G401 (cell line): ENCODE data around the gene DNAAF1. TPM values are rescaled to one million over a fixed set of nuclear protein-coding genes. Genes with fewer than 3 reads are reported as not detected.
A peak's percentile ranks its signal among the peaks of the same experiment; 100 is the strongest.

Source experiments
- DNase-seq: peaks from one replicate; pipeline ENCODE4 v3.0.0-alpha.2; 2015; ENCODE audit warnings: low spot score
- in situ Hi-C: cut with HindIII; loops from 2 replicates; pipeline ENCODE4 v1.10.0; 2016; ENCODE audit warnings: low sequenced_read_pairs, mixed read lengths
- total RNA-seq: library from RNA; depleted of rRNA; stranded (reverse); fragments of >200 nt; shearing (Covaris generic); gene quantifications from 2 replicates; pipeline ENCODE4 v1.2.3, GENCODE V29; 2014

DNAAF1 gene
- total RNA-seq, 1 experiment from 2014 or later, result not detected

DNA sequence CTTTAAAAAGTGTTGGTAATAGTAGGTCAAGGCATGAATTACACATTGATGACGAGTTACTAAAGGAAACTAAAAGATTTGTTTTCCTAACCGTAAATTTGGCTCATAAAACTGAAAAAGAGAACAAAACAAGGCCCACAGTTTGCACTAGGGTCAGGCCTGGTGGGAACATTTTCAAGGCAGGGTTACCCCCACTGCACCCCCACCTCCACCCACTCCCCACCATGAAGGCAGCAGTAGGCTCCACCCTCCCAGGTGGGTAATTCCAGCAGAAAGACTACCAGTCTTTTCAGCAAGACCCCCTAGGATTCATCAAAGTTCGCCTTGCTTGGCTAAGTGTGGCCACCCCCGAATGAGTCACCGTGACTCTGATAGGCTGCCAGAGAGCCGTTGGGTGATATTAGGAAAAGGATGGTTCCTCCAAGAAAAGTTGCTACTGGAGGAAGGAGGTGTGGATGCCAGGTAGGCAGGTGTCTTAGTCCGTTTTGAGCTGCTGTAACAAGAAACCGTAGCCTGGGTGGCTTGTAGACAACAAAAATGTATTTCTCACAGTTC is 8.6 kb downstream of the DNAAF1 start:
- in situ Hi-C loops, result no loop called here
- DNase-seq, result no peak

DNA sequence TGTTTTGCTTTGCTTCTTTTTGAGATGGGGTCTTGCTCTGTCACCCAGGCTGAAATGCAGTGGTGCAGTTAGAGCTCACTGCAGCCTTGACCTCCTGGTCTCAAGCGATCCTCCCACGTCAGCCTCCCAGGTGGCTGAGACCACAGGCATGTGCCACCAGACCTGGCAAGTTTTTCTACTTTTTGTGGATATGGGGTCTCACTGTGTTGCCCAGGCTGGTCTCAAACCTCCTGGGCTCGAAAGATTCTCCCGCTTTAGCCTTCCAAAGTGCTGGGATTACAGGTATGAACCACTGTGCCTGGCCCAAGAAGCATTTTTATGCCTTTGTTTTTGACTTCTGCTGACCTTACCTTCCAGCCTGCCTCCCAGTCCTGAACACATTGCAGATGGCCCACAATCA is 10.1 kb downstream of the DNAAF1 start:
- in situ Hi-C loops, result no loop called here
- DNase-seq, result no peak

- no peak for DNase-seq
- in situ Hi-C loops, result no loop called here
These were observed 10.7 kb downstream of the DNAAF1 start for GRCh38 chr16:84155771-84156170.

- in situ Hi-C loops, result no loop called here
- DNase-seq, result no peak
These were observed 11.3 kb downstream of the DNAAF1 start for GRCh38 chr16:84156342-84156784.

DNA sequence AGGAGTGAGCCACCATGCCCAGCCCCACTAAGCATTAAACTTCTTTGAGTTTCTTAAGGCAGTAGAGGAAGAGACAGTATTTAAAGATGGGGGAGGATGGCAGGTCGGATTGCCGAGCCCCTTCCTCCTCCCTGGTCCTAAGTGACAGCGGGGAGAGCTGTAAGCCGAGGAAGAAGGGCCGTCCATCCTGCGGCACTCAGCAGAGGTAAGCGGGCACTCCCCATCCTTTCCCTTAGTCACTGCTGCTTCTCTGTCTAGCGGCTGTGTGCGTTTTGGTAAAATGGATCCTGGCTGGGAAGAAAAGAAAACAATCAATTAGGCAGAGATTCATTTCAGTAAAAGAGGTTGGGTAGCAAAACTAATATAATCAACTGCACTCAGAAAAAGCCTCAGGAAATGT is 13.9 kb downstream of the DNAAF1 start:
- no peak for DNase-seq
- in situ Hi-C loops, result no loop called here

- no peak for DNase-seq
- in situ Hi-C loops, result no loop called here
These were observed 14.7 kb downstream of the DNAAF1 start for GRCh38 chr16:84159800-84160199.

DNA sequence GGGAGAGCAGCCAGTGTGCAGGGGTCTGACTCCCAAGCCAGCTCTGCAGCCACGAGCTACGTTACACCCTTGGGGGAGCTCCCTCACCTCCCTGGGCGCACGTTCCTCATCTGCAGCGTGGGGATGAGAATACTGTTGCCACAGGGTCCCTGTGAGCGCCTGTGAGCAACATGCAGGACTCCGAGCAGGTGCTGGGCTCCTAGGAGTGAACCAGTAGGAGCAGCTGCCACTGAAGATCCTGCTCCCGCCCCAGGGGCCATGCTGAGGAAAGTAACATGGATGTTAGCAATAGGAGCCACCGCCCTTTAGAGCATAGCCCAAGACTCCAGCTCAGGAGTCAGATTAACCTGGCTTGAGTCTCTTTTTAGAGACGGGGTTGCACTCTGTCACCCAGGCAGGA is 15.9 kb downstream of the DNAAF1 start:
- in situ Hi-C loops, result no loop called here
- no peak for DNase-seq

- in situ Hi-C loops, result no loop called here
- DNase-seq, result no peak
These were observed 16.7 kb downstream of the DNAAF1 start for GRCh38 chr16:84161801-84162200.

DNA sequence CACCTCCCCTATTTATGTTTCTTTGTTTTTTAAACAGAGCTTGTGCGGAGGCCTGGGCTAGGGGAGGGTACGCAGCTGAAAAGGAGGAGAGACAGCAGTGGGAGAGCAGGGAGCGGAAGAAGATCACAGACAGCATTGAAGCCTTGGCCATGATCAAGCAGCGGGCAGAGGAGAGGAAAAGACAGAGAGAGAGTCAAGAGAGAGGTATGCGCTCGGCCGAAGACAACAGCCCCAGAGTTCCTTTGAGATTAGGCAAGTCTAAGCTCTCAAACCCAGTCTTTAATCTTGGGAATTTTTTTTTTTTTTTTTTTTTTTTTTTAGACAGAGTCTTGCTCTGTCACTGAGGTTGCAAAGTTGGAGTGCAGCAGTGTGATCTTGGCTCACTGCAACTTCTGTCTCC is 20.6 kb downstream of the DNAAF1 start:
- no peak for DNase-seq
- in situ Hi-C loops, result no loop called here

DNA sequence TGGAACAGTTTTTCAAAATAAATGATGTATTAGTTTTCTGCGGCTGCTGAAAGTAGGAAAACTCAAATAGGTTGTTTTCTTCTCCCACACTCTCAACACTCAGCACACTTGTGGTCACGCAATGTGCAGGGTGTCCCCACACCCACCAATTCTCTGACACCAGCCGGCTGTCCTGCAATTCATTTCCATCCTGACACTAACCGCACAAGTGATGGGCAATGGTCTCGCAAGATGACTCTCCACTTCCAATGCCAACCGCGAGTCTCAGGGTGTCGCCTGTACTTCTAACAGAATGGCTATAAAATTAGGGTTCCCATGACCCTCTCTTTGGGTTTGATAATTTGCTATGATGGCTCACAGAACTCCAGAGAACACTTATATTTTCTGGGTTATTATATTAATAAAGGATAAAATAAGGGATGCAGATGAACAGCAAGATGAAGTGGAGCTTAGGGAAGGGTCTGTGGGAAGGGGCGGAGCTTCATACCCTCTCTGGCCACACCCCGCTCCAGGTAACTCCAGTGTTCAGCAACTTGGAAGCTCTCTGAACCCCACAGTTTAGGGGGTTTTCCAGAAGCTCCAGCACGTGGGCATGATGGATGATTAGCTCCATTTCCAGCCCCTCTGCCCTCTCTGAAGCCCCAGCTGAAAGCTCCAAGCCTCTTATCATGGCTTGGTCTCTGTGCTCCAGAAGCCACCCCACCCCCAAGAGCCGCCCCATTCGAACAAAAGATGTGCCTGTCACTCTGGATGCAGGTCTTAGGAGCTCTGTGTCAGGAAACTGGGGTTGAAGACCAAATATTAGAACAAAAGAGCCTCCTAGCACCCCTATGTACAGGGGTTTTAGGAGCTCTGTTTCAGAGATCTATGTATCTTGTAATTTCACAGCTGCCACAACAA is 21.9 kb downstream of the DNAAF1 start:
- no peak for DNase-seq
- in situ Hi-C loops, result no loop called here

DNA sequence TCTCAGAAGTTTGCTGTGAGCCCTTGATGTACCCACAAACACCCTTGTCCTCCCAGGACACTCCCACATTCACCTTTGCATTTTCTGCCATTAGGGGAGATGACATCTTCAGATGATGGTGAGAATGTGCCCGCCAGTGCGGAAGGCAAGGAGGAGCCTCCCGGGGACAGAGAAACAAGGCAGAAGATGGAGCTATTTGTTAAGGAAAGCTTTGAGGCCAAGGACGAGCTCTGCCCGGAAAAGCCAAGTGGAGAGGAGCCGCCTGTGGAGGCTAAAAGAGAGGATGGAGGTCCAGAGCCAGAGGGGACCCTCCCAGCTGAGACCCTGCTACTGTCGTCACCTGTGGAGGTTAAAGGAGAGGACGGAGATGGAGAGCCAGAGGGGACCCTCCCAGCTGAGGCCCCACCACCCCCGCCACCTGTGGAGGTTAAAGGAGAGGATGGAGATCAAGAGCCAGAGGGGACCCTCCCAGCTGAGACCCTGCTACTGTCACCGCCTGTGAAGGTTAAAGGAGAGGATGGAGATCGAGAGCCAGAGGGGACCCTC is 24.7 kb downstream of the DNAAF1 start:
- in situ Hi-C loops, result no loop called here
- DNase-seq, result no peak

- in situ Hi-C loops, result no loop called here
These were observed 29.3 kb downstream of the DNAAF1 start for GRCh38 chr16:84174396-84174795.

GRCh38 chr16:84175350-84176081 is 30.4 kb downstream of the DNAAF1 start:
- DNase-seq, result peak; percentile 55
- in situ Hi-C loops, result no loop called here

More at GRCh38 chr16:84174396-84174795, 29.3 kb downstream of the DNAAF1 start:
- no peak for DNase-seq

DNA sequence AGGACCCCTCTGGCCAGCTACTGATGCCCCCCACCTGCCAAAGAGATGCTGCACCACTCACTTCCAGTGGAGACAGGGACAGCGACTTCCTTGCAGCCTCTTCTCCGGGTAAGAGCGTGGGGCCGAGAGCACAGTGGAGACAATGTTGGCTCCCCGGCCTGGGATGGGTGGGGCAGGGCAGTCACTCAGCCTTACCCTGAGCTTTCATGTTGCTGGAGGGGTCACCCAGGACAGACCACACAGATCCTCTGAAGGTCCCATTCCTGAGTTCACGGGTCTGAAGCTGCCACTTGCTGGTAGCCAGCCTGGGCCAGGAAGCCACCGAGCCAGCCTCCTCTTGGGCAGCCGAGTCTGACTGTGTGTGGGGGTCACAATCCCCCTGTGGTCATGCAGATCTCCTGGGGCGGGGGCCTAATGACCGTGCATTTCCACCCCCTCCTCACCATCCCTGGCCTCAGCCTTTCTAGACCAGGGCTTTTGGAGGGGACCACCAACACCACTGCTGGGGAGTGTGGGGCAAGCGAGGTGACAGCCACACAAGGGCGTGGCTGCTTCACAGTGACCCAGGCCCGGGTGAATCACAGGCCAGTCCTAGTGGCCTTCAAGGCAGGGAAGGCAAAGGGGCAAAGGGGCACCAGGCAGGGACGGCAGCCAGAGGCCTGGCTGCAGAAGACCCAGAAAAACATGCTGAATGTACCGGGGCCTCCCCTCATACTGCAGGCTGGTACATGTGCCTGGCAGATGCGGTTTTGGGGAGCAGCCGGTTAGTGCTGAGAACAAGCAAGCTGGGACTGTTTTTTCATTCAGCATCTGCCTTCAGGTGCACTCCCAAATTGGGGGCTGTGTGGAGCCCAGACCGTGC is 31.3 kb downstream of the DNAAF1 start:
- DNase-seq, result no peak
- in situ Hi-C loops, result no loop called here

GRCh38 chr16:84177741-84178073 is 32.6 kb downstream of the DNAAF1 start:
- DNase-seq, result no peak
- in situ Hi-C loops, result no loop called here

- DNase-seq, result peak; percentile 47
- in situ Hi-C loops, result no loop called here
These were observed 33.1 kb downstream of the DNAAF1 start for GRCh38 chr16:84178146-84178765.

GRCh38 chr16:84178892-84179611 is 33.9 kb downstream of the DNAAF1 start:
- in situ Hi-C loops, result no loop called here
- DNase-seq, result no peak
